ENCODE results near the gene ERBB4. TPM values are rescaled to one million over a fixed set of nuclear protein-coding genes. Genes with fewer than 3 reads are reported as not detected.

ERBB4 gene
- total and polyA plus RNA-seq, 10 of the 15 experiments (the other 5 are each of a cell fraction or from before 2014, with no cell fraction given) = under 0.01 to 0.23 (median 0.01) TPM; not detected in 4

- TF ChIP-seq ZBTB40 (IDR thresholded peaks at IDR 0.05; ENCODE audit: borderline replicate concordance) (no peak), EP300 (IDR thresholded peaks at IDR 0.05; ENCODE audit: borderline replicate concordance in 1 of 2, control insufficient read depth in 1 of 2, low read depth in 2 of 2, low read length in 2 of 2) (no peak), CBFB (IDR thresholded peaks at IDR 0.05; ENCODE audit: low read depth) (no peak)
These were observed 1206.9 kb downstream of the ERBB4 start (continued) for GRCh38 chr2:211331736-211332135.

GRCh38 chr2:211329882-211330281 is 1208.7 kb downstream of the ERBB4 start:
- CTCF ChIA-PET = no interaction called here
- BruUV-seq (replicated peaks) = no TSS peak
- SMC1A ChIA-PET (ENCODE audit: uncharacterized antibody, unreplicated experiment) = no interaction called here
- Histone ChIP-seq H4K20me1 (ENCODE audit: control insufficient read depth, insufficient read depth) (no peaks in the 10 kb centered on the region), H2AFZ (ENCODE audit: control insufficient read depth, low read depth, low read length) (no peak overlapping the region), H3K9me3 (replicated peaks; ENCODE audit: control insufficient read depth, insufficient read depth, low read length) (no peaks in the 10 kb centered on the region), H3K4me2 (ENCODE audit: control insufficient read depth, insufficient read depth) (no peak overlapping the region), H3K36me3 (ENCODE audit: control insufficient read depth in 2 of 2, insufficient read depth in 2 of 2, low read length in 1 of 2) (no peaks in the 10 kb centered on the region), H3K27ac (ENCODE audit: control insufficient read depth, insufficient read depth) (no peak overlapping the region), H3K27me3 (replicated peaks in 1 of 2; ENCODE audit: control insufficient read depth in 2 of 2, insufficient read depth in 2 of 2, low read length in 1 of 2) (no peaks in the 10 kb centered on the region), H3K79me2 (ENCODE audit: control insufficient read depth, insufficient read depth, low read length) (no peaks in the 10 kb centered on the region), H3K4me3 (no peak overlapping the region), H3K9ac (ENCODE audit: control insufficient read depth, insufficient read depth, low read length) (no peak overlapping the region), H3K4me1 (ENCODE audit: control insufficient read depth, insufficient read depth, low read length) (no peaks in the 10 kb centered on the region)
- ATAC-seq (no peak), DNase-seq (ENCODE audit: low read depth, low spot score) (no peak), FAIRE-seq (no peak)
- RAD21 ChIA-PET (ENCODE audit: unreplicated experiment) = no interaction called here
- POLR2A ChIA-PET = no interaction called here
- WGBS (ENCODE audit: insufficient coverage, insufficient replicate concordance, low lambda C conversion rate, missing lambda C conversion rate) = 35% methylated on average over 10 of the region's 10 CpGs
- in situ Hi-C loops (cut with MboI) (no loop called here), intact Hi-C loops (cut with micrococcal nuclease; ENCODE audit: unreplicated experiment) (no loop called here)
- TF ChIP-seq SRF (IDR thresholded peaks at IDR 0.05; ENCODE audit: low read depth in 2 of 2, low read length in 2 of 2) = no peak
- TF ChIP-seq TARDBP (IDR thresholded peaks at IDR 0.05; ENCODE audit: borderline replicate concordance) = no peak
